ENCODE measurements around the gene STARD8. TPM values are rescaled to one million over a fixed set of nuclear protein-coding genes. Genes with fewer than 3 reads are reported as not detected.

Gene STARD8
- total RNA-seq, 1 experiment from 2014 or later, result 0.45 TPM

GRCh38 chrX:68648960-68649359 is 1.5 kb downstream of the STARD8 start:
- Mint-ChIP-seq H3K36me3 (ENCODE audit: insufficient read depth, unreplicated experiment) (no peaks in the 10 kb centered on the region), H3K4me3 (ENCODE audit: low read depth, unreplicated experiment) (no peak overlapping the region), H3K27me3 (ENCODE audit: unreplicated experiment) (peaks cover 15% of the 10 kb centered on the region), H3K9me3 (ENCODE audit: low read depth, unreplicated experiment) (no peaks in the 10 kb centered on the region), H3K27ac (ENCODE audit: unreplicated experiment) (no peak overlapping the region), H3K4me1 (ENCODE audit: low read depth, unreplicated experiment) (peaks cover 7% of the 10 kb centered on the region)
- TF ChIP-seq CTCF (IDR thresholded peaks at IDR 0.05; ENCODE audit: unreplicated experiment), result no peak
- CTCF ChIA-PET, result no interaction called here
- no peak for DNase-seq
- intact Hi-C loops (cut with micrococcal nuclease; ENCODE audit: unreplicated experiment), result no loop called here
- no TSS peak for BruUV-seq (replicated peaks)

GRCh38 chrX:68650491-68650890 is 3.0 kb downstream of the STARD8 start:
- H3K9me3 Mint-ChIP-seq (ENCODE audit: low read depth, unreplicated experiment), result no peaks in the 10 kb centered on the region
- H3K27me3 Mint-ChIP-seq (ENCODE audit: unreplicated experiment), result peaks cover 15% of the 10 kb centered on the region
- CTCF ChIA-PET, result no interaction called here
- peaks cover 7% of the 10 kb centered on the region for H3K4me1 Mint-ChIP-seq (ENCODE audit: low read depth, unreplicated experiment)
- intact Hi-C loops (cut with micrococcal nuclease; ENCODE audit: unreplicated experiment), result no loop called here
- no peak for TF ChIP-seq CTCF (IDR thresholded peaks at IDR 0.05; ENCODE audit: unreplicated experiment)
- H3K27ac Mint-ChIP-seq (ENCODE audit: unreplicated experiment), result no peak overlapping the region
- no peak overlapping the region for H3K4me3 Mint-ChIP-seq (ENCODE audit: low read depth, unreplicated experiment)
- BruUV-seq (replicated peaks), result no TSS peak
- DNase-seq, result no peak
- no peaks in the 10 kb centered on the region for H3K36me3 Mint-ChIP-seq (ENCODE audit: insufficient read depth, unreplicated experiment)

GRCh38 chrX:68651110-68651509 is 3.6 kb downstream of the STARD8 start:
- DNase-seq, result no peak
- Mint-ChIP-seq H3K4me1 (ENCODE audit: low read depth, unreplicated experiment) (peaks cover 7% of the 10 kb centered on the region), H3K9me3 (ENCODE audit: low read depth, unreplicated experiment) (no peaks in the 10 kb centered on the region), H3K27me3 (ENCODE audit: unreplicated experiment) (peaks cover 15% of the 10 kb centered on the region), H3K27ac (ENCODE audit: unreplicated experiment) (no peak overlapping the region), H3K4me3 (ENCODE audit: low read depth, unreplicated experiment) (no peak overlapping the region), H3K36me3 (ENCODE audit: insufficient read depth, unreplicated experiment) (no peaks in the 10 kb centered on the region)
- TF ChIP-seq CTCF (IDR thresholded peaks at IDR 0.05; ENCODE audit: unreplicated experiment), result no peak
- CTCF ChIA-PET, result no interaction called here
- intact Hi-C loops (cut with micrococcal nuclease; ENCODE audit: unreplicated experiment), result no loop called here
- no TSS peak for BruUV-seq (replicated peaks)

GRCh38 chrX:68652326-68653170 is 5.1 kb downstream of the STARD8 start:
- Mint-ChIP-seq H3K36me3 (ENCODE audit: insufficient read depth, unreplicated experiment) (no peaks in the 10 kb centered on the region), H3K4me1 (ENCODE audit: low read depth, unreplicated experiment) (peaks cover 7% of the 10 kb centered on the region), H3K4me3 (ENCODE audit: low read depth, unreplicated experiment) (no peak overlapping the region), H3K9me3 (ENCODE audit: low read depth, unreplicated experiment) (no peaks in the 10 kb centered on the region), H3K27ac (ENCODE audit: unreplicated experiment) (no peak overlapping the region), H3K27me3 (ENCODE audit: unreplicated experiment) (peaks cover 15% of the 10 kb centered on the region)
- intact Hi-C loops (cut with micrococcal nuclease; ENCODE audit: unreplicated experiment), result no loop called here
- CTCF ChIA-PET, result no interaction called here
- no peak for DNase-seq
- no peak for TF ChIP-seq CTCF (IDR thresholded peaks at IDR 0.05; ENCODE audit: unreplicated experiment)
- no TSS peak for BruUV-seq (replicated peaks)
